BLaER1 treated with 17β-estradiol and CSF1 and Interleukin-3, amounts not matched to agents 10 nM and 100 nM (cell line): Measurements from ENCODE around the gene ALMS1.

Source experiments
- H3K27ac ChIP-seq, 11 experiments: shearing (Covaris generic); formaldehyde crosslinking; 2 replicates each; pipeline ENCODE4 v1.8.1; 2022
- H3K27me3 ChIP-seq, 11 experiments: shearing (Covaris generic); formaldehyde crosslinking; 2 replicates each; pipeline ENCODE4 v1.8.1; 2022
- H3K36me3 ChIP-seq, 11 experiments: shearing (Covaris generic); formaldehyde crosslinking; 2 replicates each; pipeline ENCODE4 v1.8.1; 2022
- H3K4me1 ChIP-seq, 10 experiments: shearing (Covaris generic); formaldehyde crosslinking; 2 replicates each; pipeline ENCODE4 v1.8.1; 2022
- H3K4me2 ChIP-seq, 11 experiments: shearing (Covaris generic); formaldehyde crosslinking; 2 replicates each; pipeline ENCODE4 v1.8.1; 2022
- H3K4me3 ChIP-seq, 10 experiments: shearing (Covaris generic); formaldehyde crosslinking; 2 replicates each; pipeline ENCODE4 v1.8.1; 2022
- H3K9ac ChIP-seq, 11 experiments: shearing (Covaris generic); formaldehyde crosslinking; 2 replicates each; pipeline ENCODE4 v1.8.1; 2022
- H3K9me3 ChIP-seq, 11 experiments: shearing (Covaris generic); formaldehyde crosslinking; replicated peaks in 1 of 11; 2 replicates each; pipeline ENCODE4 v1.8.1; 2022
- H4K20me1 ChIP-seq, 11 experiments: shearing (Covaris generic); formaldehyde crosslinking; 2 replicates each; pipeline ENCODE4 v1.8.1; 2022
- Cebpa-rat ChIP-seq, 11 experiments: shearing (Covaris generic); IDR thresholded peaks; 2 replicates each; pipeline ENCODE4 v1.8.1; 2022

The ALMS1 gene

GRCh38 chr2:73414696-73415095, 29.1 kb downstream of the ALMS1 start:
- Histone ChIP-seq H4K20me1 (peaks cover 0 to 9% (median 0%) of the 10 kb centered on the region in 11 experiments; a peak in 4 of 22 replicates), H3K4me2 (no peak overlapping the region)

GRCh38 chr2:73415906-73416305, 30.3 kb downstream of the ALMS1 start:
- H3K4me2 ChIP-seq, result no peak overlapping the region
- no peaks in the 10 kb centered on the region for H3K27me3 ChIP-seq
- H3K36me3 ChIP-seq, result peaks cover 20 to 43% (median 27%) of the 10 kb centered on the region in 11 experiments; a peak in 21 of 22 replicates
- H4K20me1 ChIP-seq, result peaks cover 0 to 9% (median 0%) of the 10 kb centered on the region in 11 experiments; a peak in 4 of 22 replicates
- no peak overlapping the region for H3K9ac ChIP-seq
- TF ChIP-seq Cebpa-rat (IDR thresholded peaks at IDR 0.05), result no peak
- 0 out of 22 replicates have a peak, but pooled peaks cover 0 to 4% (median 0%) of the 10 kb centered on the region in 11 experiments for H3K9me3 ChIP-seq
- no peak overlapping the region for H3K4me3 ChIP-seq
- H3K27ac ChIP-seq, result no peak overlapping the region
- no peaks in the 10 kb centered on the region for H3K4me1 ChIP-seq

More at GRCh38 chr2:73414696-73415095, 29.1 kb downstream of the ALMS1 start:
- Histone ChIP-seq H3K27me3 (no peaks in the 10 kb centered on the region), H3K9me3 (peaks cover 4 to 13% (median 8%) of the 10 kb centered on the region in 11 experiments; a peak in 14 of 22 replicates), H3K9ac (no peak overlapping the region), H3K4me3 (no peak overlapping the region), H3K4me1 (no peaks in the 10 kb centered on the region), H3K36me3 (peaks cover 16 to 43% (median 29%) of the 10 kb centered on the region in 11 experiments; a peak in 21 of 22 replicates), H3K27ac (no peak overlapping the region)
- TF ChIP-seq Cebpa-rat (IDR thresholded peaks at IDR 0.05), result no peak

GRCh38 chr2:73418343-73418742, 32.7 kb downstream of the ALMS1 start:
- Histone ChIP-seq H3K9ac (no peak overlapping the region), H4K20me1 (peaks cover 0 to 9% (median 0%) of the 10 kb centered on the region in 11 experiments; a peak in 4 of 22 replicates), H3K36me3 (peaks cover 18 to 52% (median 36%) of the 10 kb centered on the region in 11 experiments; a peak in 20 of 22 replicates)

GRCh38 chr2:73423913-73424312, 38.3 kb downstream of the ALMS1 start:
- H3K4me1 ChIP-seq, result no peaks in the 10 kb centered on the region
- no peaks in the 10 kb centered on the region for H3K9me3 ChIP-seq
- no peak overlapping the region for H3K9ac ChIP-seq
- no peak overlapping the region for H3K4me2 ChIP-seq
- no peaks in the 10 kb centered on the region for H3K27me3 ChIP-seq
- TF ChIP-seq Cebpa-rat (IDR thresholded peaks at IDR 0.05), result no peak
- no peaks in the 10 kb centered on the region for H4K20me1 ChIP-seq
- H3K4me3 ChIP-seq, result no peak overlapping the region
- H3K36me3 ChIP-seq, result peaks cover 45 to 85% (median 78%) of the 10 kb centered on the region in 11 experiments; a peak in 21 of 22 replicates
- H3K27ac ChIP-seq, result no peak overlapping the region

More at GRCh38 chr2:73418343-73418742, 32.7 kb downstream of the ALMS1 start:
- no peaks in the 10 kb centered on the region for H3K27me3 ChIP-seq
- H3K4me3 ChIP-seq, result no peak overlapping the region
- no peak overlapping the region for H3K27ac ChIP-seq
- H3K9me3 ChIP-seq, result no peaks in the 10 kb centered on the region
- H3K4me1 ChIP-seq, result no peaks in the 10 kb centered on the region
- H3K4me2 ChIP-seq, result no peak overlapping the region
- TF ChIP-seq Cebpa-rat (IDR thresholded peaks at IDR 0.05), result no peak

DNA sequence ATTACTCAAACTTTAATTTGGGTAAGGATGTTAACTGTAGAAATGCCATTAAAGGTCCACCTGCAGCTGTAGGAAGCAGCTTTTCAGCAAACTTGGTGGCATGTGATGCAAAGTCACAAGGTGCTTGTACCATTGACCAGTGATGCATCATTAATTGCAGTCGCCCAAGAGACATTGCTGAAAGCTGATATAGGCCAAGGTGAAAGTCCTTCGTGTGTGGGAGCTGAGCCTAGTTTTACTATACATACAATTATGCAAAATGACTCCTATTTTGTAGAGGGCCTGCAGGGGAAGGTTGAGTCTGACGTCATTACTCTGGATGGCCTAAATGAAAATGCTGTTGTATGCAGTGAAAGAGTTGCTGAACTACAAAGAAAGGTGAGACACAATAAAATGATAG, 40.5 kb downstream of the ALMS1 start:
- Histone ChIP-seq H4K20me1 (no peaks in the 10 kb centered on the region), H3K4me3 (no peak overlapping the region), H3K9ac (no peak overlapping the region), H3K27me3 (no peaks in the 10 kb centered on the region), H3K36me3 (peaks cover 35 to 85% (median 58%) of the 10 kb centered on the region in 11 experiments), H3K4me2 (no peak overlapping the region), H3K9me3 (no peaks in the 10 kb centered on the region), H3K27ac (no peak overlapping the region), H3K4me1 (no peaks in the 10 kb centered on the region)
- no peak for TF ChIP-seq Cebpa-rat (IDR thresholded peaks at IDR 0.05)

DNA sequence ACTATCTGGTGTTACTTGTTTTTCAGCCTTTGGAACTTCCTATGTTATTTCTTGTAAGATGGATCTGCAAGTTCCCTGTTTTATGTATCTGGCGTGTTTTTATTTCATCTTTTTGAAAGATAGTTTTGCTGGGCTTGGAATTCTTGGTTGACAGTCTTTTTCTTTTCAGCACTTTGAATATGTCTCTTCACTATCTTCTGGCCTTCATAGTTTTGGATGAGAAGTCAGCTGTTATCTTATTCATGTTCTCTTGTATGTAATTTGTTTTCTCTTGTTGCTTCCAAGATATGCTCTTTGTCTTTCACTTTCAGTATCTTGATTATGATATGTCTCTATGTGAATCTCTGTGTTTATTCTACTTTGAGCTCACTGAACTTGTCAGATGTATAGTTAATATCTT, 50.4 kb downstream of the ALMS1 start:
- H4K20me1 ChIP-seq, result no peaks in the 10 kb centered on the region
- peaks cover 64 to 98% (median 81%) of the 10 kb centered on the region in 11 experiments for H3K36me3 ChIP-seq
- no peaks in the 10 kb centered on the region for H3K27me3 ChIP-seq
- peaks cover 19 to 30% (median 27%) of the 10 kb centered on the region in 11 experiments for H3K9me3 ChIP-seq
- H3K4me3 ChIP-seq, result no peak overlapping the region
- H3K4me1 ChIP-seq, result no peaks in the 10 kb centered on the region
- TF ChIP-seq Cebpa-rat (IDR thresholded peaks at IDR 0.05), result no peak
- no peak overlapping the region for H3K9ac ChIP-seq
- no peak overlapping the region for H3K4me2 ChIP-seq
- no peak overlapping the region for H3K27ac ChIP-seq

DNA sequence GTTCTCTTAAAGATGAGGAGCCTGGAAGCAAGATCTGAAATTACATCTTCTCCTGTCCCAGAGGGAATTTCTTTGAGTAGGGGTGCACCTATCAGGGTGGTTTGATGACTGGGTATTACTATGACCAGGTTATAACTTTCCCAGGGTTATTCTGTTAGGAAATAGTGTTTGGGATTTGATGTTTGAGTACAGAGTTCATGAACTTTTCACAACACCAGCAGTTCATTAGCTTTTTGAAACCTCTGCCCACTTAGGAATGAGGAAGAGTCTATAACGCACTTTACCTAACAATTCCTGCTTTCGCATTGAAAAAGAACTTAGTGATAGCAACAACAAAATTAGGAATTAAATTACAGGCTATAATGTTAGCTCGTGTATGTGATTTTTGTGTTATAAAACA, 58.6 kb downstream of the ALMS1 start:
- H3K9ac ChIP-seq, result no peak overlapping the region
- peaks cover 46 to 87% (median 74%) of the 10 kb centered on the region in 11 experiments for H3K36me3 ChIP-seq
- no peaks in the 10 kb centered on the region for H3K27me3 ChIP-seq
- H3K4me3 ChIP-seq, result no peak overlapping the region
- H3K4me2 ChIP-seq, result no peak overlapping the region
- no peaks in the 10 kb centered on the region for H3K4me1 ChIP-seq
- no peak overlapping the region for H3K27ac ChIP-seq
- no peaks in the 10 kb centered on the region for H4K20me1 ChIP-seq
- TF ChIP-seq Cebpa-rat (IDR thresholded peaks at IDR 0.05), result no peak
- H3K9me3 ChIP-seq, result peaks cover 0 to 6% (median 0%) of the 10 kb centered on the region in 11 experiments; a peak in 1 of 22 replicates

DNA sequence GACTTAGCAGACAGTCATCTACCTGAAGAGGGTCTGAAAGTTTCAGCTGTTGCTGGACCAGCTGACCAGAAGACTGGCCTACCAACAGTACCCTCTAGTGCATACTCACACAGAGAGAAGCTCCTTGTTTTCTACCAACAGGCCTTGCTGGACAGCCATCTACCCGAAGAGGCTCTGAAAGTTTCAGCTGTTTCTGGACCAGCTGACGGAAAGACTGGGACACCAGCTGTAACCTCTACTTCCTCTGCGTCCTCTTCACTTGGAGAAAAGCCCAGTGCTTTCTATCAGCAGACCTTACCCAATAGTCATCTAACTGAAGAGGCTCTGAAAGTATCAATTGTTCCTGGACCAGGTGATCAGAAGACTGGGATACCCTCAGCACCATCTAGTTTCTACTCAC, 63.2 kb downstream of the ALMS1 start:
- no peak overlapping the region for H3K4me2 ChIP-seq
- peaks cover 0 to 13% (median 0%) of the 10 kb centered on the region in 10 experiments; a peak in 2 of 20 replicates for H3K4me1 ChIP-seq
- no peaks in the 10 kb centered on the region for H4K20me1 ChIP-seq
- H3K27me3 ChIP-seq, result no peaks in the 10 kb centered on the region
- H3K27ac ChIP-seq, result no peak overlapping the region
- no peak overlapping the region for H3K4me3 ChIP-seq
- H3K9me3 ChIP-seq, result peaks cover 0 to 13% (median 0%) of the 10 kb centered on the region in 11 experiments; a peak in 3 of 22 replicates
- no peak overlapping the region for H3K9ac ChIP-seq
- peaks cover 42 to 88% (median 77%) of the 10 kb centered on the region in 11 experiments for H3K36me3 ChIP-seq
- no peak for TF ChIP-seq Cebpa-rat (IDR thresholded peaks at IDR 0.05)

DNA sequence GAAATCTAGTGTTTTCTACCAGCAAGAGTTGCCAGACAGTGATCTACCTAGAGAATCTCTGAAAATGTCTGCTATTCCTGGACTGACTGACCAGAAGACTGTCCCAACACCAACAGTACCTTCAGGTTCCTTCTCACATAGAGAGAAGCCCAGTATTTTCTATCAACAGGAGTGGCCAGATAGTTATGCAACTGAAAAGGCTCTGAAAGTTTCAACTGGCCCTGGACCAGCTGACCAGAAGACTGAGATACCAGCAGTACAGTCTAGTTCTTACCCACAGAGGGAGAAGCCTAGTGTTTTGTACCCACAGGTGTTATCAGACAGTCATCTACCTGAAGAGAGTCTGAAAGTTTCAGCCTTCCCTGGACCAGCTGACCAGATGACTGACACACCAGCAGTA, 63.8 kb downstream of the ALMS1 start:
- TF ChIP-seq Cebpa-rat (IDR thresholded peaks at IDR 0.05), result no peak
- Histone ChIP-seq H4K20me1 (no peaks in the 10 kb centered on the region), H3K4me1 (peaks cover 0 to 13% (median 0%) of the 10 kb centered on the region in 10 experiments; a peak in 2 of 20 replicates), H3K4me2 (no peak overlapping the region), H3K4me3 (no peak overlapping the region), H3K36me3 (peaks cover 39 to 86% (median 72%) of the 10 kb centered on the region in 11 experiments), H3K9ac (no peak overlapping the region), H3K27ac (no peak overlapping the region), H3K27me3 (no peaks in the 10 kb centered on the region), H3K9me3 (peaks cover 0 to 13% (median 0%) of the 10 kb centered on the region in 11 experiments; a peak in 3 of 22 replicates)
